HepG2 (cell line): ENCODE data around the gene ZNF32. TPM values are rescaled to one million over a fixed set of nuclear protein-coding genes. Genes with fewer than 3 reads are reported as not detected.

ENCODE experiments used
- ATAC-seq: fragments of 200-7000 bp; cut with Tn5 transposase; 3 replicates; pipeline ENCODE4 v1.9.1; 2020; ENCODE audit warnings: mild to moderate bottlenecking, moderate library complexity
- BruUV-seq: library from RNA; stranded (reverse); fragments of 400-500 nt; replicated peaks from 2 replicates; lab custom pipeline; 2021; lab: Mats Ljungman, UMichigan
- CTCF ChIA-PET: fragments of 300-600 bp; formaldehyde crosslinking; extraction: SDS; loops from one replicate; lab custom pipeline; 2021; ENCODE audit warnings: low total read pairs, inconsistent platforms, low intra/inter-chr PET ratio; lab: Yijun Ruan, JAX
- POLR2A ChIA-PET: fragments of 350-600 bp; sonication (Branson Sonifier 250); formaldehyde crosslinking; loops from one replicate; lab custom pipeline; 2020; ENCODE audit warnings: antibody characterized with exemption, inconsistent platforms; lab: Yijun Ruan, JAX
- DNase-seq: peaks from one replicate; pipeline ENCODE4 v3.0.0-alpha.2; 2015; ENCODE audit warnings: low spot score
- FAIRE-seq: peaks from 3 replicates; lab custom pipeline; 2011; peaks lifted over from hg19 to GRCh38; lab: Jason Lieb, UNC
- H2AFZ ChIP-seq: one replicate; pipeline ENCODE4 v1.6.1; 2011; ENCODE audit warnings: low read length, inconsistent platforms
- H3K27ac ChIP-seq: fragments of 300-600 bp; 3 replicates; pipeline ENCODE4 v1.8.0; 2011; ENCODE audit warnings: mixed run types, mild to moderate bottlenecking, mixed read lengths, low read length, inconsistent platforms; ENCODE audit not compliant: insufficient read depth; ENCODE audit errors: extremely low read length
- H3K27me3 ChIP-seq, 2 experiments: fragments of 200-600 bp in 1 of 2; 2 replicates in 1 of 2; 3 replicates in 1 of 2; pipeline versions ENCODE4 v1.6.0 to v1.8.0; 2011; ENCODE audit warnings: low read length in 2 of 2, mild to moderate bottlenecking in 2 of 2, moderate library complexity in 2 of 2, inconsistent platforms in 1 of 2; ENCODE audit not compliant: insufficient read depth in 2 of 2, control insufficient read depth in 1 of 2
- H3K36me3 ChIP-seq, 2 experiments: fragments of 200-600 bp in 1 of 2; replicated peaks in 1 of 2; 2 replicates in 1 of 2; 3 replicates in 1 of 2; pipeline versions ENCODE4 v1.5.1 to v1.8.0; 2011; ENCODE audit warnings: low read length in 2 of 2, inconsistent platforms in 1 of 2; ENCODE audit not compliant: insufficient read depth in 2 of 2, control insufficient read depth in 1 of 2
- H3K4me1 ChIP-seq: 2 replicates; pipeline ENCODE4 v1.5.1; 2012; ENCODE audit warnings: low read length, inconsistent platforms; ENCODE audit not compliant: insufficient read depth
- H3K4me2 ChIP-seq: 2 replicates; pipeline ENCODE4 v1.6.0; 2011; ENCODE audit warnings: low read depth, low read length, inconsistent platforms
- H3K4me3 ChIP-seq, 3 experiments: fragments of 200-600 bp in 1 of 3; sonication (generic), shearing (Covaris generic) in 1 of 3; replicated peaks in 1 of 3; 2 replicates each; pipeline ENCODE4 v1.5.1; 2011 to 2016; ENCODE audit warnings: low read length in 3 of 3, inconsistent platforms in 2 of 3, low read depth in 2 of 3, mild to moderate bottlenecking in 2 of 3, control low read depth in 1 of 3, mixed read lengths in 1 of 3; ENCODE audit not compliant: insufficient read depth in 1 of 3
- H3K79me2 ChIP-seq: one replicate; pipeline ENCODE4 v1.6.1; 2011; ENCODE audit warnings: low read length, inconsistent platforms; ENCODE audit not compliant: insufficient read depth
- H3K9ac ChIP-seq: 2 replicates; pipeline ENCODE4 v1.6.0; 2011; ENCODE audit warnings: mild to moderate bottlenecking, low read depth, low read length, inconsistent platforms; ENCODE audit not compliant: insufficient read depth
- H3K9me3 ChIP-seq: 2 replicates; pipeline ENCODE4 v1.5.1; 2012; ENCODE audit warnings: mild to moderate bottlenecking, low read length
- H4K20me1 ChIP-seq: 2 replicates; pipeline ENCODE4 v1.6.0; 2011; ENCODE audit warnings: inconsistent platforms, mild to moderate bottlenecking, low read length, moderate library complexity; ENCODE audit not compliant: insufficient read depth
- AGO1 ChIP-seq: fragments of 200-400 bp; formaldehyde crosslinking; IDR thresholded peaks from 2 replicates; pipeline ENCODE4 v1.6.1; 2017; ENCODE audit warnings: mild to moderate bottlenecking, low read depth, low read length, moderate library complexity; ENCODE audit not compliant: poor library complexity, severe bottlenecking
- EED ChIP-seq: sonication (generic); formaldehyde crosslinking; IDR thresholded peaks from 2 replicates; pipeline ENCODE4 v1.5.0; 2020; ENCODE audit warnings: mild to moderate bottlenecking, missing genetic modification reagents
- KDM3A ChIP-seq: IDR thresholded peaks from 2 replicates; pipeline ENCODE4 v1.6.1; 2018; ENCODE audit warnings: low read depth, missing compliant biosample characterization
- KDM5B ChIP-seq: sonication (generic); formaldehyde crosslinking; IDR thresholded peaks from 2 replicates; pipeline ENCODE4 v1.4.0; 2020; ENCODE audit warnings: missing genetic modification reagents, mild to moderate bottlenecking, borderline replicate concordance
- KLF12 ChIP-seq: sonication (generic); formaldehyde crosslinking; IDR thresholded peaks from 2 replicates; pipeline ENCODE4 v1.4.0; 2020; ENCODE audit warnings: missing genetic modification reagents, borderline replicate concordance
- MED8 ChIP-seq: sonication (generic); formaldehyde crosslinking; IDR thresholded peaks from 2 replicates; pipeline ENCODE4 v1.8.1; 2023; ENCODE audit warnings: mild to moderate bottlenecking, missing genetic modification reagents; ENCODE audit not compliant: insufficient replicate concordance
- NAIF1 ChIP-seq: sonication (generic); formaldehyde crosslinking; IDR thresholded peaks from 2 replicates; pipeline ENCODE4 v1.5.0; 2020; ENCODE audit warnings: mild to moderate bottlenecking, missing genetic modification reagents, borderline replicate concordance
- NKX3-1 ChIP-seq: sonication (generic); formaldehyde crosslinking; IDR thresholded peaks from 2 replicates; pipeline ENCODE4 v1.5.0; 2020; ENCODE audit warnings: missing genetic modification reagents
- RXRA ChIP-seq: sonication (generic); formaldehyde crosslinking; IDR thresholded peaks from 2 replicates; pipeline ENCODE4 v1.5.1; 2020; ENCODE audit warnings: missing genetic modification reagents
- ZNF121 ChIP-seq: sonication (generic); formaldehyde crosslinking; IDR thresholded peaks from 2 replicates; pipeline ENCODE4 v1.5.0; 2020; ENCODE audit warnings: mild to moderate bottlenecking, missing genetic modification reagents
- ZNF136 ChIP-seq: sonication (generic); formaldehyde crosslinking; IDR thresholded peaks from 2 replicates; pipeline ENCODE4 v1.8.1; 2022; ENCODE audit warnings: low read depth, mild to moderate bottlenecking, moderate library complexity, missing genetic modification reagents
- ZNF180 ChIP-seq: sonication (generic); formaldehyde crosslinking; IDR thresholded peaks from 2 replicates; pipeline ENCODE4 v1.4.0; 2020; ENCODE audit warnings: low read depth, missing genetic modification reagents, borderline replicate concordance
- ZNF496 ChIP-seq: sonication (generic); formaldehyde crosslinking; IDR thresholded peaks from 2 replicates; pipeline ENCODE4 v1.8.1; 2023; ENCODE audit warnings: mild to moderate bottlenecking, moderate library complexity, missing genetic modification reagents; ENCODE audit not compliant: insufficient replicate concordance
- WGBS: methylation state at CpG from one replicate; pipeline ENCODE4 v1.1.6; 2017; ENCODE audit warnings: low lambda C conversion rate; 5-methylcytosine and 5-hydroxymethylcytosine counted together
- in situ Hi-C: cut with HindIII; loops from 2 replicates; pipeline ENCODE4 v1.10.0; 2017; ENCODE audit warnings: low pct_unique_long_range_greater_than_20kb; ENCODE audit not compliant: extremely low pct_ligation_motif_present
- intact Hi-C: fragments of 100-400 bp; cut with micrococcal nuclease; formaldehyde crosslinking; loops from one replicate; pipeline ENCODE4 v1.10.0; 2022; ENCODE audit not compliant: unreplicated experiment
- polyA plus RNA-seq, 8 experiments: library from polyadenylated mRNA; depleted of rRNA in 3 of 8; stranded (reverse) in 7 of 8; unstranded in 1 of 8; fragments of >200 nt; fragmentation: Illumina TruSeq in 4 of 8; extraction: Trizol in 4 of 8; gene quantifications; 2 replicates each; pipeline versions ENCODE4 v1.2.1 to v1.2.3, GENCODE V29; 2011 to 2016; ENCODE audit warnings: low read depth in 4 of 8, missing spikeins in 1 of 8, mixed read lengths in 1 of 8; ENCODE audit not compliant: insufficient read depth in 1 of 8
- total RNA-seq, 5 experiments: library from RNA; depleted of rRNA; stranded (reverse); fragments of >200 nt; fragmentation: Illumina TruSeq; extraction: Trizol; gene quantifications; 2 replicates each; pipeline ENCODE4 v1.2.3, GENCODE V29; 2016; ENCODE audit warnings: low read depth in 1 of 5
- TF ChIP-seq, protein P1 (sequence below): sonication (generic); formaldehyde crosslinking; IDR thresholded peaks from 2 replicates; pipeline ENCODE4 v1.5.0; 2020; ENCODE audit warnings: missing genetic modification reagents, mild to moderate bottlenecking, borderline replicate concordance
- TF ChIP-seq, protein P2 (sequence below): IDR thresholded peaks from 2 replicates; pipeline ENCODE4 v1.4.0; 2020; ENCODE audit warnings: mild to moderate bottlenecking, missing genetic modification reagents

ZNF32 gene
- total and polyA plus RNA-seq, 2 of the 13 experiments (the other 11 are each of a cell fraction or from before 2014, with no cell fraction given) = 12.5 to 16.9 TPM

DNA sequence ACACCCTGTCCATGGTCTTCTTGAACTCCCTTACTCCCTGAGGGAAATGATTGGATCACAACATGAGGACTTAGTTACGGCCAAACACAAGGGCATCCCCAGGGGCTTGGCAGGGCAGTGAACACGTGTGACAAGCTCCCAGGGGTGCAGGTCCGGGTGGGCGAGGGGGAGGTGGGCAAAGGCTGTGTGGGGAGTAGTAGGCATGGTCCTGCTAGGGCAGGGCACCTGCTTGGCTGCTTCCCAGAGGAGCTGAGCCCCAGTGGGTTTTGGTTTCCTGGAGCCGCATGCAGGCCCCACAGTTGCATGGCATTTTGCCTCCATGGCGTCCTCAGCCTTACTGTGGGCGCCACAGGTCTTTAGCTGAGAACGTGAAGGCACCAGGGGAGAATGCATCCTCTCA is 46.6 kb upstream of the ZNF32 start:
- Histone ChIP-seq H3K9ac (no peak overlapping the region), H4K20me1 (no peaks in the 10 kb centered on the region), H3K4me3 (no peak overlapping the region), H3K9me3 (no peaks in the 10 kb centered on the region), H3K27me3 (peaks cover 0 to 10% of the 10 kb centered on the region in 2 experiments; a peak in 3 of 5 replicates), H3K79me2 (no peaks in the 10 kb centered on the region), H3K27ac (no peak overlapping the region), H3K4me2 (no peak overlapping the region), H2AFZ (no peak overlapping the region), H3K36me3 (no peaks in the 10 kb centered on the region), H3K4me1 (no peaks in the 10 kb centered on the region)
- FAIRE-seq (no peak), ATAC-seq (no peak), DNase-seq (no peak)
- no peak for TF ChIP-seq KLF12 (CRISPR knock-in tag)
- no peak for TF ChIP-seq KDM3A (CRISPR knock-in tag)
- no peak for TF ChIP-seq ZNF136 (CRISPR knock-in tag)
- no peak for TF ChIP-seq NAIF1
- TF ChIP-seq, protein P1, sequence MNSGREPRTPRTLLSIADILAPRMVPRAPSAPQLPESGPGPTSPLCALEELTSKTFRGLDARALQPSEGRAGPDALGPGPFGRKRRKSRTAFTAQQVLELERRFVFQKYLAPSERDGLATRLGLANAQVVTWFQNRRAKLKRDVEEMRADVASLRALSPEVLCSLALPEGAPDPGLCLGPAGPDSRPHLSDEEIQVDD (CRISPR knock-in tag) = no peak
- no peak for TF ChIP-seq NKX3-1 (CRISPR knock-in tag)
- TF ChIP-seq RXRA (CRISPR knock-in tag) = no peak
- in situ Hi-C loops (no loop called here), intact Hi-C loops (loop anchor here (10.0 kb wide), 1 partner anchor 89 kb away; no protein-coding TSS in a partner anchor)
- WGBS = 16% methylated on average over 8 of the region's 8 CpGs
- ChIA-PET CTCF (no interaction called here), POLR2A (interaction anchor here (0.6 kb wide), 1 partner anchor 337 kb away, joined by 3 read pairs; no protein-coding TSS in a partner anchor)
- BruUV-seq = no TSS peak

DNA sequence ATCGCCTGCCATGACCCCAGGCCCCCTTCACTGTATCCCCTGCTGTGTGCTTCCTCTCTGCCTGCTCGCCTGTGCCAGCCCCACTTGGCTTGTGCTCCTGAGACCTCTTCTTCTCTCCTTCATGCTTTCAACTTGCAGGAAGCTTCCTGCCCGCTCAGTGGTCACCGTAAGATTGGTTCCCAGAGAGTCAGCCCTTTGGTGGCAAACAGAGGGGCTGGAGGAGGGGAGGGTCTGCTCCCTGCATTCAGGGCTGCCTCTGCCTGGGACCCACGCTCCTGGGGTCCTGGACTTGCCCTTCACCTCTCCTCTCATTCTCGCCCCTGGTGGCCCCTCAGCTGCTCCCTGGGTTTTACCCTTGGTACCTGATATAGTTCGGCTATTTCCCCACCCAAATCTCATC is 45.8 kb upstream of the ZNF32 start:
- no peaks in the 10 kb centered on the region for H3K36me3 ChIP-seq
- FAIRE-seq (no peak), ATAC-seq (no peak), DNase-seq (no peak)
- no peaks in the 10 kb centered on the region for H4K20me1 ChIP-seq
- H3K4me3 ChIP-seq = no peak overlapping the region
- no TSS peak for BruUV-seq
- in situ Hi-C loops = no loop called here
- intact Hi-C loops = loop anchor here (10.0 kb wide), 1 partner anchor 90 kb away; no protein-coding TSS in a partner anchor
- peaks cover 0 to 10% of the 10 kb centered on the region in 2 experiments; a peak in 2 of 5 replicates for H3K27me3 ChIP-seq
- ChIA-PET CTCF (no interaction called here), POLR2A (no interaction called here)
- H3K27ac ChIP-seq = no peak overlapping the region
- H2AFZ ChIP-seq = no peak overlapping the region
- no peak overlapping the region for H3K4me2 ChIP-seq
- H3K4me1 ChIP-seq = no peaks in the 10 kb centered on the region
- H3K79me2 ChIP-seq = no peaks in the 10 kb centered on the region
- H3K9me3 ChIP-seq = no peaks in the 10 kb centered on the region
- WGBS = 25% methylated on average over 6 of the region's 7 CpGs
- no peak overlapping the region for H3K9ac ChIP-seq
- TF ChIP-seq ZNF496 (CRISPR knock-in tag) = no peak
- TF ChIP-seq ZNF180 (CRISPR knock-in tag) = no peak
- TF ChIP-seq EED (CRISPR knock-in tag) = no peak
- TF ChIP-seq KDM5B (CRISPR knock-in tag) = no peak
- TF ChIP-seq, protein P2, sequence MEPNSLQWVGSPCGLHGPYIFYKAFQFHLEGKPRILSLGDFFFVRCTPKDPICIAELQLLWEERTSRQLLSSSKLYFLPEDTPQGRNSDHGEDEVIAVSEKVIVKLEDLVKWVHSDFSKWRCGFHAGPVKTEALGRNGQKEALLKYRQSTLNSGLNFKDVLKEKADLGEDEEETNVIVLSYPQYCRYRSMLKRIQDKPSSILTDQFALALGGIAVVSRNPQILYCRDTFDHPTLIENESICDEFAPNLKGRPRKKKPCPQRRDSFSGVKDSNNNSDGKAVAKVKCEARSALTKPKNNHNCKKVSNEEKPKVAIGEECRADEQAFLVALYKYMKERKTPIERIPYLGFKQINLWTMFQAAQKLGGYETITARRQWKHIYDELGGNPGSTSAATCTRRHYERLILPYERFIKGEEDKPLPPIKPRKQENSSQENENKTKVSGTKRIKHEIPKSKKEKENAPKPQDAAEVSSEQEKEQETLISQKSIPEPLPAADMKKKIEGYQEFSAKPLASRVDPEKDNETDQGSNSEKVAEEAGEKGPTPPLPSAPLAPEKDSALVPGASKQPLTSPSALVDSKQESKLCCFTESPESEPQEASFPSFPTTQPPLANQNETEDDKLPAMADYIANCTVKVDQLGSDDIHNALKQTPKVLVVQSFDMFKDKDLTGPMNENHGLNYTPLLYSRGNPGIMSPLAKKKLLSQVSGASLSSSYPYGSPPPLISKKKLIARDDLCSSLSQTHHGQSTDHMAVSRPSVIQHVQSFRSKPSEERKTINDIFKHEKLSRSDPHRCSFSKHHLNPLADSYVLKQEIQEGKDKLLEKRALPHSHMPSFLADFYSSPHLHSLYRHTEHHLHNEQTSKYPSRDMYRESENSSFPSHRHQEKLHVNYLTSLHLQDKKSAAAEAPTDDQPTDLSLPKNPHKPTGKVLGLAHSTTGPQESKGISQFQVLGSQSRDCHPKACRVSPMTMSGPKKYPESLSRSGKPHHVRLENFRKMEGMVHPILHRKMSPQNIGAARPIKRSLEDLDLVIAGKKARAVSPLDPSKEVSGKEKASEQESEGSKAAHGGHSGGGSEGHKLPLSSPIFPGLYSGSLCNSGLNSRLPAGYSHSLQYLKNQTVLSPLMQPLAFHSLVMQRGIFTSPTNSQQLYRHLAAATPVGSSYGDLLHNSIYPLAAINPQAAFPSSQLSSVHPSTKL (CRISPR knock-in tag) = no peak
- TF ChIP-seq ZNF121 (CRISPR knock-in tag) = no peak
- no peak for TF ChIP-seq AGO1
- no peak for TF ChIP-seq MED8
